Measurements from ENCODE around the gene LRP8. TPM values are rescaled to one million over a fixed set of nuclear protein-coding genes. Genes with fewer than 3 reads are reported as not detected.

Gene LRP8
- total and polyA plus RNA-seq, 4 donors, result 0.15 to 0.75 (median 0.29) TPM

- peak overlapping the region; percentile 98 to 99 for H3K27ac ChIP-seq (ENCODE audit: low read depth in 1 of 2, low read length in 2 of 2)
- no peak for DNase-seq (ENCODE audit: low spot score)
- H3K9me3 ChIP-seq (ENCODE audit: control insufficient read depth in 4 of 4, low read length in 3 of 4), result no peaks in the 10 kb centered on the region
- WGBS, result 21% methylated on average over 8 of the region's 8 CpGs
- H3K36me3 ChIP-seq (ENCODE audit: control insufficient read depth in 4 of 4, insufficient read depth in 3 of 4, low read depth in 1 of 4, low read length in 3 of 4), result peaks cover 0 to 13% (median 2%) of the 10 kb centered on the region in 4 donors
- peaks cover 7 to 16% (median 14%) of the 10 kb centered on the region in 4 donors for H3K4me1 ChIP-seq (ENCODE audit: control insufficient read depth in 4 of 4, insufficient read depth in 4 of 4, low read length in 3 of 4)
- H3K27me3 ChIP-seq (ENCODE audit: control insufficient read depth in 4 of 4, insufficient read depth in 4 of 4, low read length in 3 of 4), result no peaks in the 10 kb centered on the region
- peak overlapping the region; percentile 76 to 93 (median 85) for H3K4me3 ChIP-seq (ENCODE audit: low read depth in 1 of 3, low read length in 3 of 3)
- TF ChIP-seq NR2F2 (IDR thresholded peaks at IDR 0.05) (no peak), CTCF (IDR thresholded peaks at IDR 0.05; ENCODE audit: low read depth, low read length, missing input control) (no peak), YY1 (IDR thresholded peaks at IDR 0.05) (no peak), REST (IDR thresholded peaks at IDR 0.05) (no peak), SP1 (IDR thresholded peaks at IDR 0.05) (no peak), RAD21 (IDR thresholded peaks at IDR 0.05) (no peak), FOXA1 (IDR thresholded peaks at IDR 0.05) (no peak), HNF4A (conservative IDR thresholded peaks at IDR 0.05) (no peak), MAX (IDR thresholded peaks at IDR 0.05) (no peak), EGR1 (IDR thresholded peaks at IDR 0.05; ENCODE audit: low read depth in 2 of 2) (no peak), RXRA (IDR thresholded peaks at IDR 0.05) (no peak)
- peak overlapping the region; percentile 46 to 55 for H3K9ac ChIP-seq (ENCODE audit: low read depth in 1 of 2, low read length in 2 of 2)
These were observed 108.2 kb downstream of the LRP8 start for GRCh38 chr1:53219711-53220110.

- no peak for TF ChIP-seq RXRA (IDR thresholded peaks at IDR 0.05)
- no peak for TF ChIP-seq CTCF (IDR thresholded peaks at IDR 0.05; ENCODE audit: low read depth, low read length, missing input control)
- TF ChIP-seq FOXA1 (IDR thresholded peaks at IDR 0.05), result no peak
- TF ChIP-seq NR2F2 (IDR thresholded peaks at IDR 0.05), result no peak
- no peak for TF ChIP-seq MAX (IDR thresholded peaks at IDR 0.05)
- TF ChIP-seq HNF4G (IDR thresholded peaks at IDR 0.05), result no peak
- TF ChIP-seq ATF3 (IDR thresholded peaks at IDR 0.05), result no peak
- no peak for TF ChIP-seq REST (IDR thresholded peaks at IDR 0.05)
- no peak for TF ChIP-seq JUND (IDR thresholded peaks at IDR 0.05)
- no peak for TF ChIP-seq EGR1 (IDR thresholded peaks at IDR 0.05; ENCODE audit: low read depth in 2 of 2)
- no peak for TF ChIP-seq TAF1 (conservative IDR thresholded peaks at IDR 0.05)
- peaks cover 7 to 16% (median 14%) of the 10 kb centered on the region in 4 donors for H3K4me1 ChIP-seq (ENCODE audit: control insufficient read depth in 4 of 4, insufficient read depth in 4 of 4, low read length in 3 of 4)
- no peak for DNase-seq (ENCODE audit: low spot score)
- no peaks in the 10 kb centered on the region for H3K9me3 ChIP-seq (ENCODE audit: control insufficient read depth in 4 of 4, low read length in 3 of 4)
- WGBS, result 83% methylated on average over 7 of the region's 7 CpGs
- no peak overlapping the region for H3K27ac ChIP-seq (ENCODE audit: low read depth in 1 of 2, low read length in 2 of 2)
- H3K4me3 ChIP-seq (ENCODE audit: low read depth in 1 of 3, low read length in 3 of 3), result no peak overlapping the region
- peaks cover 3 to 26% (median 14%) of the 10 kb centered on the region in 4 donors for H3K36me3 ChIP-seq (ENCODE audit: control insufficient read depth in 4 of 4, insufficient read depth in 3 of 4, low read depth in 1 of 4, low read length in 3 of 4)
- H3K9ac ChIP-seq (ENCODE audit: low read depth in 1 of 2, low read length in 2 of 2), result no peak overlapping the region
- H3K27me3 ChIP-seq (ENCODE audit: control insufficient read depth in 4 of 4, insufficient read depth in 4 of 4, low read length in 3 of 4), result no peaks in the 10 kb centered on the region
These were observed 109.7 kb downstream of the LRP8 start for GRCh38 chr1:53218201-53218600.
